ENCODE data around the gene CABP7.

CABP7 gene

GRCh38 chr22:29707010-29707409, 12.8 kb upstream of the CABP7 start:
- Mint-ChIP-seq H3K27me3 (ENCODE audit: low read depth, poor library complexity) (peaks cover 93% of the 10 kb centered on the region), H3K9me3 (no peaks in the 10 kb centered on the region), H3K4me1 (peaks cover 32% of the 10 kb centered on the region), H3K27ac (no peak overlapping the region), H3K36me3 (ENCODE audit: low read depth) (no peaks in the 10 kb centered on the region), H3K4me3 (no peak overlapping the region)
- no peak for DNase-seq
- no peak for TF ChIP-seq CTCF (IDR thresholded peaks at IDR 0.05)

DNA sequence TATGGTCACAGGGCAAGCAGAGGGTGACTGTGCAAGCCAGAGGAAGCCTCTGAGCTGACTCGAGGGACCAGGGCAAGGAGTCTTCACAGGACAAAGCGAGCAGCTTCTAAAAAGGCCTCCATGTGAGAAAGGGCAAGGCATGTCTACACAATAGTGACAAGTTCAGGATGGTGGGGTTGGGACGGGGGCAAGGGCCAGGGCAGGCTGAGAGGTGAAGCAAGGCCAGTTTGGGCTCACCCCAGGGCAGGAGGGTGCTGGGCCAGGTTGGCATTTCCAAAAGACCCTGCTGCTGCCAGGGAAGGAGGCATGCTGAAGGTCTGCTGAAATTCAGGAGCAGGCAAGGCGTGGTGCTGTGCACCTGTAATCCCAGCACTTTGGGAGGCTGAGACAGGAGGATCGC, 12.3 kb upstream of the CABP7 start:
- no peak overlapping the region for H3K27ac Mint-ChIP-seq

DNA sequence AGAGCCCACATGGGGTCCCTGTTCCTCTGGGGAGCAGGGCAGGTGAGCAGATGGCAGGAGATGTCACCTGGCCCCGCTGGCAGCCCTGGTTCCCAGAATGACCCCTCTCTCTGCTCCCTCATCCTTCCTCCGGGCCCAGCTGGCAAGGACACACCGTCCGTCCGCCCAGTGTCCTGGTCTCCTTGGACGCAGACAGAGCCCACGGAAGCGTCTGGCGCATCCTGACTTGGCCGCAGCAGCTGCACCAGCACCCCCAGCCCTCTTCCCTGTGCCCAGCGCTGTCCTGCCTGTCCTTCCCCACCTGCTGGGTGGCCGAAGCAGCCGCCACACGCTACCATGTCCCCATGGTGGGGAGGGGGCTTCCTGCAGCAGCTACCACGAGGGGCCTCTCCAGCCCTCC, 9.6 kb upstream of the CABP7 start:
- H3K9me3 Mint-ChIP-seq, result no peaks in the 10 kb centered on the region
- H3K4me1 Mint-ChIP-seq, result peaks cover 16% of the 10 kb centered on the region
- no peaks in the 10 kb centered on the region for H3K36me3 Mint-ChIP-seq (ENCODE audit: low read depth)
- peaks cover 88% of the 10 kb centered on the region for H3K27me3 Mint-ChIP-seq (ENCODE audit: low read depth, poor library complexity)
- no peak for TF ChIP-seq CTCF (IDR thresholded peaks at IDR 0.05)
- no peak overlapping the region for H3K27ac Mint-ChIP-seq
- DNase-seq, result no peak
- H3K4me3 Mint-ChIP-seq, result no peak overlapping the region

More for the DNA sequence above, 12.3 kb upstream of the CABP7 start:
- peaks cover 91% of the 10 kb centered on the region for H3K27me3 Mint-ChIP-seq (ENCODE audit: low read depth, poor library complexity)
- peaks cover 30% of the 10 kb centered on the region for H3K4me1 Mint-ChIP-seq
- H3K4me3 Mint-ChIP-seq, result no peak overlapping the region
- H3K36me3 Mint-ChIP-seq (ENCODE audit: low read depth), result no peaks in the 10 kb centered on the region
- no peak for TF ChIP-seq CTCF (IDR thresholded peaks at IDR 0.05)
- no peak for DNase-seq
- H3K9me3 Mint-ChIP-seq, result no peaks in the 10 kb centered on the region

GRCh38 chr22:29710922-29711593, 8.7 kb upstream of the CABP7 start:
- no peak for TF ChIP-seq CTCF (IDR thresholded peaks at IDR 0.05)
- Mint-ChIP-seq H3K36me3 (ENCODE audit: low read depth) (no peaks in the 10 kb centered on the region), H3K4me1 (peaks cover 14% of the 10 kb centered on the region), H3K27ac (no peak overlapping the region), H3K9me3 (no peaks in the 10 kb centered on the region), H3K4me3 (no peak overlapping the region), H3K27me3 (ENCODE audit: low read depth, poor library complexity) (peaks cover 84% of the 10 kb centered on the region)
- DNase-seq, result no peak

DNA sequence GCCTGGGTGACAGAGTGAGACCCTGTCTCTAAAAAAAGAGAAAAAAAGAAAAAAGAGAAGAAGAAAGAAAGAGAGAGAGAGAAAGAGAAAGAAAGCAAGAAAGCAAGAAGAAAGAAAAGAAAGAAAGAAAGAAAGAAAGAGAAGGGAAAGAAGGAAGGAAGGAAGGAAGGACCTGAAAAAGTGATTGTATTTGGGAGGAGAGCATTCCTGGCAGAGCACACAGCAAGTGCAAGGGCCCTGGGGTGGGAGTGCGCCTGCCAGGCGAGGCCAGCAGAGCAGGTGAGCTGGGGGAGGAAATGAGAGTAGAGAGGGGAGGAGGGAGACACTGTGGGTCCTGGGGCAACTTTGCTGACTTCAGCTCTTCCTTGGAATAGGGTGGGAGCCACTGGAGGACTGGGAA, 7.7 kb upstream of the CABP7 start:
- Mint-ChIP-seq H3K4me3 (no peak overlapping the region), H3K9me3 (no peaks in the 10 kb centered on the region), H3K27ac (no peak overlapping the region), H3K4me1 (peaks cover 3% of the 10 kb centered on the region), H3K27me3 (ENCODE audit: low read depth, poor library complexity) (peaks cover 80% of the 10 kb centered on the region), H3K36me3 (ENCODE audit: low read depth) (no peaks in the 10 kb centered on the region)
- DNase-seq, result no peak
- TF ChIP-seq CTCF (IDR thresholded peaks at IDR 0.05), result no peak

DNA sequence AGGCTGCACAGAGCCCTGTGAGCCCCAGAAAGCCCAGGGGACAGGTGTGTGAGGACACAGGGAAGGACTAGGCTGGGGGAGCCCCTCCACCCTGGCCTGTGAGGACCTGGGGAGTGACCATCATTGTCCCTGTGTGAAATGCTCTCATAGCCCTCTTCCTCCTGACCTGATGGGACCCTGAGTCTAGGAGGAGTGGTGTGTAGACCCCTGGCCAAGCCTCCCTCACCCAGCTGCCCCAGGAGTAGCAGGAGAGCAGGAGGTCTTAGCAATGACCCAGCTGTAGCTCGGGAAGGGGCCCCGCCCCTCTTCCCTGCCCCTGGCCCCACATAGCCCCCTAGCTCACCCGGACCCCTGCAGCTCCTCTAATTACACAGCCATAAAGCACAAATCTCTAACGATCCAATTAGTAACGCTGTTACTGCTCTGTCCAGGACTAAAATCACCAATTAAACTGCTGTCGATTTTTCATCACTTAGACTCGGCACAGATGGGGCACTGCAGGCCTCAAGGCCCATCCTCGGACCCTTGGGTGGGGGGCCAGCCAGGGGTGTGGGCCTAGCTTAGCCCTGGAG, 6.6 kb upstream of the CABP7 start:
- H3K27ac Mint-ChIP-seq, result no peak overlapping the region
- TF ChIP-seq CTCF (IDR thresholded peaks at IDR 0.05), result no peak
- H3K4me3 Mint-ChIP-seq, result no peak overlapping the region
- H3K9me3 Mint-ChIP-seq, result no peaks in the 10 kb centered on the region
- H3K36me3 Mint-ChIP-seq (ENCODE audit: low read depth), result no peaks in the 10 kb centered on the region
- no peak for DNase-seq
- H3K27me3 Mint-ChIP-seq (ENCODE audit: low read depth, poor library complexity), result peaks cover 80% of the 10 kb centered on the region
- H3K4me1 Mint-ChIP-seq, result no peaks in the 10 kb centered on the region
